Measurements from ENCODE around the gene DCAF12L2.
"Not testable (repeated sequence)": the region's sequence is repeated elsewhere in the genome, so short reads cannot be mapped to it uniquely, and the experiment has no call there.

DCAF12L2 gene

DNA sequence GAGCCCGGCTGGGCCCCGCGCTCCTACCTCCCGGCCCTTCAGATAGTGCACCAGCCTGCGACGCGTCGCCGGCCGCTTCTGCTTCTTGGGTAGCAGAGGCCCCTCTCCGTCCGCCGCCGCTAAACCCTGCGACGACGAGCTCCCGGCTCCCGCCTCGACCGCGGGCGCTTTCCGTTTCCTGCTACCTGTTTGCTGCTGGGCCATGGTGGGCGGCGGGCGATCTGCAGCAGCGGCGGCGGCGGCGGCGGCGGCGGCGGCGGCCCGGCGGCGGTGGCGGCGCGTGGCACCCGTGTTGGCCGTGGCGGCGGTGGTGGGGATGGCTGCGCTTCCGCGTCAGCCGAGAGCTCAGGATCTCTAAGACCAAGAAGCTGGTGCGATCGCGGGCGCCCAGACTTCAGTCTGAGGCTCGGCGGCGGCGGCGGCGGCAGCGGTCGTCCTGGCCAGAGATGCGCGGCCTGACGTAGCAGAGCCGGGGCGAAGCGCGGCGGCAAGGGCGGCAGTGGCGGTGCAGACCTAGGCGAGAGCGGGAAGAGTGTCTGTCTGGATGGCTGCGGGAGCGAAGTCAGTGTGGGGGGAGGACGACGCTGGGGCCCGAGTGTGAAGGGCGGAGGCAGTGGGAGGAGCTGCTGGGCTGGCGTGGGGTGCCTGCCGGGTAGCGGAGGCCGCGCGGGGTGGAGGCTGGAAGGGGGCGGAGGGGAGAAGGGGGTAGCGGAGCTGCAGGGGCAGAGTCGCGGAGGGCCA lies at the start of gene DCAF12L2:
Gene DCAF12L2 (minus strand): TSS at position 569 of the 741 bp plus-strand sequence. CDS start 365 bp downstream, at position 204.
- DNase-seq, result no peak

DNA sequence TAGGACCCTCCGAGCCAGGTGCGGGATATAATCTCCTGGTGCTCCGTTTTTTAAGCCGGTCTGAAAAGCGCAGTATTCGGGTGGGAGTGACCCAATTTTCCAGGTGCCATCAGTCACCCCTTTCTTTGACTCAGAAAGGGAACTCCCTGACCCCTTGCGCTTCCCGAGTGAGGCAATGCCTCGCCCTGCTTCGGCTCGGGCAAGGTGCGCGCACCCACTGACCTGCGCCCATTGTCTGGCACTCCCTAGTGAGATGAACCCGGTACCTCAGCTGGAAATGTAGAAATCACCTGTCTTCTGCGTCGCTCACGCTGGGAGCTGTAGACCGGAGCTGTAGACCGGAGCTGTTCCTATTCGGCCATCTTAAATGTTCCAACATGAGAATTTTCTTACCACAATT lies 24.8 kb upstream of the DCAF12L2 start:
- not testable (repeated sequence) for DNase-seq

DNA sequence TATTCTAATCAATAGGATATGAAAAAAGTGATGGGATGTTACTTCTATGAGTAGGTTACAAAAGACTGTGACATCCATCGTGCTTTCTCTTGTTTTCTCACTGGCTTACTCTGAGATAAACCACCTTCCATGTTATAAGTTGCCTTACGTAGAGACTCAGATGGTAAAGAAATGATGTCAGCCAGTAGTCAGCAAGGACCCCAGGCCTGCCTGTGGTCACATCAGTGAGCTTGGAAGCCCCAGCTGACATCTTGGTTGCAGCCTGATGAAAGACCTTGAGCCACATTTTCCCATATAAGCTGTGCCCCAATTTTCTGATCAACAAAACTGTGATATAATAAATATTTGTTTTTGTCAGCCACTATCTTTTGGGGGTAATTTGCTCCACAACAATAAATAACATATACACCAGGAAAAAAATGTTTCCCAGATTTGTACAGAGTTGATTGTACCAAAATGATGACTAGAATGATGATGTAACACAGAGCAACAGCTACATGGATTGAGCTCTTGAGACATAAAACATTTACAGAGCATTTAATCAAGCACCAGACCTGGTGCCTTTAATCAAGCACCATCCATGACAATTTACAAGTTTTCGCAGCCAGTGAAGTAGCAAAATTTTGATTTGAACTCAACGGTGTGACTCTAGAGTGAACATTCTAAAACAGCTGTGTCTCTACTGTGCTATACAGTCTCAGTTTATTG lies 11.2 kb upstream of the DCAF12L2 start:
- no peak for DNase-seq

DNA sequence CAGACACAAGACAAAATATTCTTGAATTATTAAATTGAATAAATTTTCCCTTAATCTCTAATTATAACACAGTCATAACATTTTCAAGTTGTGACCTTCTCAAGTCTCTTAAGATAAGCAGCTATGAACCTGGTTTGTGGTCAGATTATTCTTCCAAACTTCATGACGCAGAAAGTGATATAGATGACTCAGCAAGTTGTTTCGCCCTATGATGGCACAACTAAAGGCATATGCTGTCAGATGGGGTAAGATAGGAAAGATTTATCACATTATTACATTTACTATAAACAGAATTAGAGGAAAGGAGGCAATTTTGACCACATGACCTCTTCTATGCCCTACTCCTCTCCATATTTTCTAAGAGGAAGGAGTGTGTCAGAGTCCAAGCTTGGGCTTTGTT lies 4.6 kb upstream of the DCAF12L2 start:
- DNase-seq, result no peak

DNA sequence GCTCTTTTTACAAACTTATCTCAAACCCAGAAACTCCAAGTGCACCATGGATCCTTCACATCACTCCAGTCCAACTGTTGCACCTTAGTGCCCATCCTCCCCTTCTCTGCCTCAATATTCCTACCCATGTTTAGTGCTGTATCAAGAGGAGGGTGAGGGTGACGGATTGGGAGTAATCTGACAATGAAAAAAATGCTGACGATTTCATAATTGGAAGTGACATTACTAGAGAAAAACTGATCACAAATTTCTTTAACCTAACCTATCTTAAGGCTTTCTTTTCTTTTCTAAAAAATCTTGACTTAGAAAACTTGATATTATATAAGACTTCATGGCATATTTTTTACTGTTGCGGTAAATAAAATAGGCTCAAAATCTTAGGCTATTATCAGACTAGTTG lies 1.5 kb upstream of the DCAF12L2 start:
- no peak for DNase-seq

DNA sequence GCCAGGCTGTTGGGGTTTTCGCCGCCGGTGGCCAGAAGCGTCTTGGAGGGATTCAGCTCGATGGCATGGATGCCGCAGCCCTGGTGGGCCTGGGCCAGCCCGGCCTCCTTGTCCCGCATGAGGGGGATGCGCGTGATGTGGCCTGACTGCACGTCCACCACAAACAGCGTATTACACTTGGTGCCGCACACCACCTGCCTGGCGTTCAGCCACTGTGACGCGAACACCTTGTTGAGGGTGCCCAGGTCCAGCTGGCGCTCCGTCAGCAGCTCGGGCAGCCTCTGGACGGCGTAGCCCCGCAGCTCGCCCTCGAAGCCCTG lies 728 bp downstream of the DCAF12L2 start:
- DNase-seq, result no peak

DNA sequence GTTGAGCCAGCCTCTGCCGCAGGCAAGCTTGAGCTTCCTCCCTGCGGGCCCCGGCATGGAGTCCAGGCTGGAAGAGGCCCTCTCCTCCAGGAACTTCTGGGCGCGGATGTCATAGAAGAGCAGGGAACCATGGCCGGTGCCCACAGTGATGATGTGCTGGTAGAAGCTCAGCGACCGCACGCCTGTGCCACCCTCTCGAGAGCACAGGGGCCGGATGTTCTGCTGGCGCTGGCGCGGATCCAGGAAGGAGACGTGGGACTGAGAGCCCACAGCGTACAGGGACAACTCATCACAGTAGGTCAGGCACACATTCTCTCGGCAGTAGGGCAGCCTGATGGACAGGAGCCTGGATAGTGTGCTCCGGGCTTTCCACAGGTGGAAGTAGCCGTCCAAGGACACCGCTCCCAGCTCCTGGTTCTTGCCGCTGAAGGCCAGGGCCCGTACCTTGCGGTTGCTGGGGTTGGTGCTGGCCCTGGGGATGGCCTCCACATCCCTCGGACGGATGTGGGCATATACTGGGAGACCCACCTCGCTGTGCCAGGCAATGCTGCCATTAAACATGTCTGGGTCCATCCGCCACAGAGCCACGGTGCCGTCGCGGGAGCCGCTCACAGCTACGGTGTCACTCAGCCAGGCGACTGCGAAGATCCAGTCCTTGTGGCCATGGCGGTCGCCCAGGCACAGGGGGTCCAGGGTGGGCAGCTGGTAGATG lies 1.2 kb downstream of the DCAF12L2 start:
- no peak for DNase-seq

DNA sequence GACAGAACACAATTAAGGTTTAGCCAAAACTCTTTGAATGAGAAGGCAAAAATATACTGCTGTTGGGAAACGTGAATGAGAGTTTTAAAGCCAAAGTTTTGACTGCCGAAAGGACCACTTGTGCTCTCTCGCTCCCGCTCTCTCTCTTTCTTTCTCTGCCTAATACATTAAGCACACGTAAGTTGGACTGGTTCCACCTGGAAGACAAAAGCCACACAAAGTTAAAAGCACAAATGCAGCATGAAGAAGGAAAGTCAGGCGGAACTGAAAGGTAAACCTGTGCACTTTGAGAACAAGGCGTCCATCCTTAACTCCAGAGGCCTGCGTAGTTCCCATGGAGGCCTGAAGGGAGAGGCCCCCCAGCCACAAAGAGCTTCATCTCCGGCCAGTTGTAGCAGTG lies 1.9 kb downstream of the DCAF12L2 start:
- DNase-seq, result no peak

DNA sequence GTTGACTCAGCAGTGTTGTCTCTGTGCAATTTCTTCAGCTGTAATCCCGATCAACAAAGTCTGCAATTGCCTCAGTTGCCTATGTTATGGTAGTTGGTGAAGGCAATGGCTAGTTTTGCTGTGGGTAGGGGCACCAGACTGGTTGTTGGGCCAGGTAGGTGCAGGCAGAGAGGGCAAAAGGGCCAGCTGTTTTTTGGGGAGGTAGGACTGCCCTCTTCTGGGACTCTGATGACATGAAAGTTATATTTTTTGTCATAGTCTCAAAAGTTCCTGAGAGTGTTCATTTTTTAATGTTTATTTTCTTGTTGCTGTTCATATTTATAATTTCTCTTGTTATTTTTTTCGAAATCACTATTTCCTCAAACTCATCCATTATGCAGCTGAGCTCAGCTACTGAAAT lies 25.1 kb downstream of the DCAF12L2 start:
- DNase-seq, result no peak

DNA sequence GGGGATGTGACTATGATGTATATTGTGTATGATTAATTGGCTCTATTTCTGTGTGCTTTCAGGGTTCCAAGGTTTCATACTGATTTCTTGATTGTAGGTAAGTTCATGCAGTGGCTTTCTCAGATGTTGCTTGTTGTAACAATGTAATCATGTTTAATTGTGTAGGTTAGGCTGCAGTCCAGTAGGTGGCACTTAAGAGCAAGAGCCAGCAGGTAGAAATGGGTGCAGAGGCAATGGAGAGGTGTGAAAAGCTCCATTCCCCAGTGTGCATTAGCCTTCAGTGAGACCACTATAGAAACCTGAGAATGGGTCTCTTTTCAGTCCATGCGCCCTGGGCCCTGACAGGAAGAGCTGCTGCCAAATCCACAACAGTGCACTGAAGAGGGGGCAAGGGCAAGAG lies 28.2 kb downstream of the DCAF12L2 start:
- DNase-seq, result no peak

DNA sequence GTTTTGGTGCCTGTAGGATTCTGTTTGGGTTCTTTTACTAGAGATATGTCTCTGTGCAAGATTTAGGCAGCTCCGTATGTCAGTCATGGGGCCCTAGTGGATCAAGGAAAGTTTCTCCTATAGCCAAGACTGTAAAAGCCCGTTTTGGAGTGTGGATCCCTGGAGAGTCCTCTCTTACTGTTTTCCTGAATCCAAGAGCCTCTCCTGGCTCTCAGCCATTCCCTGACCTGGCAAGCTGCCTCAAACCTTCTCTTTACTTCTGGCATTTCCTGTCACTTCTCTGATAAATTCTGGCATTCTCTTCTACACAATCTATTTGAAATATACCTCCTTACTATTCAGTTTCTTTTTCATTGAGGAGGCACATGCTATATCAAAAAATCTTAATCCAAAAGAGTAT lies 41.4 kb downstream of the DCAF12L2 start:
- no peak for DNase-seq

Data from stimulated activated naive CD4-positive, alpha-beta T cell treated with Interleukin-2 at 50 U/mL for 16 hours (primary cell).